Measurements from ENCODE around the gene ABHD17A.

Gene ABHD17A

GRCh38 chr19:1918975-1919374 is 33.7 kb upstream of the ABHD17A start:
- TF ChIP-seq CTCF (IDR thresholded peaks at IDR 0.05; ENCODE audit: extremely low read depth, insufficient read depth, missing control alignments), result no peak
- DNase-seq (ENCODE audit: low spot score), result no peak
- in situ Hi-C loops (cut with MboI; ENCODE audit: low pct_unique_long_range_greater_than_20kb, low sequenced_read_pairs, unreplicated experiment), result no loop called here

- DNase-seq (ENCODE audit: low spot score), result no peak
- in situ Hi-C loops (cut with MboI; ENCODE audit: low pct_unique_long_range_greater_than_20kb, low sequenced_read_pairs, unreplicated experiment), result no loop called here
- no peak for TF ChIP-seq CTCF (IDR thresholded peaks at IDR 0.05; ENCODE audit: extremely low read depth, insufficient read depth, missing control alignments)
These were observed 32.6 kb upstream of the ABHD17A start for GRCh38 chr19:1917926-1918325.

- in situ Hi-C loops (cut with MboI; ENCODE audit: low pct_unique_long_range_greater_than_20kb, low sequenced_read_pairs, unreplicated experiment), result no loop called here
- no peak for DNase-seq (ENCODE audit: low spot score)
- TF ChIP-seq CTCF (IDR thresholded peaks at IDR 0.05; ENCODE audit: extremely low read depth, insufficient read depth, missing control alignments), result no peak
These were observed 31.9 kb upstream of the ABHD17A start for GRCh38 chr19:1917146-1917545.

GRCh38 chr19:1914826-1915341 is 29.6 kb upstream of the ABHD17A start:
- in situ Hi-C loops (cut with MboI; ENCODE audit: low pct_unique_long_range_greater_than_20kb, low sequenced_read_pairs, unreplicated experiment), result no loop called here
- no peak for TF ChIP-seq CTCF (IDR thresholded peaks at IDR 0.05; ENCODE audit: extremely low read depth, insufficient read depth, missing control alignments)
- DNase-seq (ENCODE audit: low spot score), result no peak

- in situ Hi-C loops (cut with MboI; ENCODE audit: low pct_unique_long_range_greater_than_20kb, low sequenced_read_pairs, unreplicated experiment), result no loop called here
- no peak for TF ChIP-seq CTCF (IDR thresholded peaks at IDR 0.05; ENCODE audit: extremely low read depth, insufficient read depth, missing control alignments)
- no peak for DNase-seq (ENCODE audit: low spot score)
These were observed 28.7 kb upstream of the ABHD17A start for GRCh38 chr19:1913781-1914577.

GRCh38 chr19:1912760-1913505 is 27.6 kb upstream of the ABHD17A start:
- TF ChIP-seq CTCF (IDR thresholded peaks at IDR 0.05; ENCODE audit: extremely low read depth, insufficient read depth, missing control alignments), result no peak
- in situ Hi-C loops (cut with MboI; ENCODE audit: low pct_unique_long_range_greater_than_20kb, low sequenced_read_pairs, unreplicated experiment), result no loop called here
- DNase-seq (ENCODE audit: low spot score), result no peak

Data from GM13977 (cell line).